IPS DF 6.9 (cell line): ENCODE measurements around the gene AKAP8.
"Not testable (repeated sequence)": the region's sequence is repeated elsewhere in the genome, so short reads cannot be mapped to it uniquely, and the experiment has no call there.

Source experiments
- DNase-seq: peaks from one replicate; pipeline ENCODE4 v3.0.0-alpha.2; 2013; ENCODE audit warnings: low read depth, low spot score
- H3K27ac ChIP-seq: one replicate; pipeline ENCODE4 v1.5.1; 2013; ENCODE audit warnings: low read length, control low read depth
- H3K27me3 ChIP-seq: 2 replicates; pipeline ENCODE4 v1.6.1; 2013; ENCODE audit warnings: mild to moderate bottlenecking, low read length; ENCODE audit not compliant: control insufficient read depth, insufficient read depth
- H3K36me3 ChIP-seq: 2 replicates; pipeline ENCODE4 v1.6.1; 2013; ENCODE audit warnings: low read length; ENCODE audit not compliant: control insufficient read depth, insufficient read depth
- H3K4me1 ChIP-seq: 2 replicates; pipeline ENCODE4 v1.6.1; 2013; ENCODE audit warnings: low read length; ENCODE audit not compliant: control insufficient read depth, insufficient read depth
- H3K4me3 ChIP-seq: 2 replicates; pipeline ENCODE4 v1.5.1; 2013; ENCODE audit warnings: mild to moderate bottlenecking, low read length
- H3K9me3 ChIP-seq: 2 replicates; pipeline ENCODE4 v1.6.1; 2013; ENCODE audit warnings: low read length, inconsistent platforms; ENCODE audit not compliant: control insufficient read depth, insufficient read depth
- WGBS: extraction: QIAGEN DNeasy Blood & Tissue Kit; methylation state at CpG from one replicate; pipeline ENCODE4 v1.1.7; 2013; ENCODE audit warnings: mixed read lengths, missing lambda C conversion rate; ENCODE audit not compliant: insufficient read length, insufficient coverage; 5-methylcytosine and 5-hydroxymethylcytosine counted together

Gene AKAP8

GRCh38 chr19:15421721-15422260 lies 42.2 kb upstream of the AKAP8 start:
- no peaks in the 10 kb centered on the region for H3K27me3 ChIP-seq
- no CpG with 5 or more reads among the region's 15 CpGs for WGBS
- no peaks in the 10 kb centered on the region for H3K9me3 ChIP-seq
- 0 out of 2 replicates have a peak, but pooled peaks cover 1% of the 10 kb centered on the region for H3K4me1 ChIP-seq
- DNase-seq = no peak
- H3K4me3 ChIP-seq = no peak overlapping the region
- peaks cover 23% of the 10 kb centered on the region for H3K36me3 ChIP-seq
- no peak overlapping the region for H3K27ac ChIP-seq

- no peaks in the 10 kb centered on the region for H3K27me3 ChIP-seq
- H3K27ac ChIP-seq = no peak overlapping the region
- no peak for DNase-seq
- WGBS = no CpG with 5 or more reads among the region's 12 CpGs
- H3K36me3 ChIP-seq = peaks cover 22% of the 10 kb centered on the region
- H3K4me3 ChIP-seq = no peak overlapping the region
- no peaks in the 10 kb centered on the region for H3K9me3 ChIP-seq
- 0 out of 2 replicates have a peak, but pooled peaks cover 1% of the 10 kb centered on the region for H3K4me1 ChIP-seq
Observed at GRCh38 chr19:15421136-15421695, 41.6 kb upstream of the AKAP8 start.

GRCh38 chr19:15419413-15420025 lies 39.9 kb upstream of the AKAP8 start:
- no CpG with 5 or more reads among the region's 16 CpGs for WGBS
- DNase-seq = no peak
- Histone ChIP-seq H3K4me1 (0 out of 2 replicates have a peak, but pooled peaks cover 1% of the 10 kb centered on the region), H3K27ac (no peak overlapping the region), H3K9me3 (no peaks in the 10 kb centered on the region), H3K27me3 (no peaks in the 10 kb centered on the region), H3K36me3 (peaks cover 11% of the 10 kb centered on the region), H3K4me3 (0 out of 2 replicates have a peak overlapping the region, but pooled peaks have one; percentile 5)

- WGBS = no CpG with 5 or more reads among the region's 61 CpGs
- Histone ChIP-seq H3K36me3 (peaks cover 9% of the 10 kb centered on the region), H3K4me3 (peak within 1 kb of the TSS; percentile 99), H3K27ac (no peak within 1 kb of the TSS), H3K4me1 (0 out of 2 replicates have a peak, but pooled peaks cover 1% of the 10 kb centered on the region), H3K9me3 (no peaks in the 10 kb centered on the region), H3K27me3 (no peaks in the 10 kb centered on the region)
- peak; percentile 99 for DNase-seq
Observed at GRCh38 chr19:15418579-15419412, 39.2 kb upstream of the AKAP8 start, which contains the start of gene AKAP8L. Gene AKAP8L, minus strand, starts transcription at chr19:15418988. Its CDS starts 65 bp downstream, at chr19:15418923.

GRCh38 chr19:15418231-15418578 lies 38.6 kb upstream of the AKAP8 start:
- no peak for DNase-seq
- Histone ChIP-seq H3K27me3 (no peaks in the 10 kb centered on the region), H3K9me3 (no peaks in the 10 kb centered on the region), H3K4me3 (peak overlapping the region; percentile 99), H3K36me3 (peaks cover 6% of the 10 kb centered on the region), H3K4me1 (0 out of 2 replicates have a peak, but pooled peaks cover 1% of the 10 kb centered on the region), H3K27ac (no peak overlapping the region)
- WGBS = no CpG with 5 or more reads among the region's 16 CpGs

GRCh38 chr19:15417699-15418098 lies 38.1 kb upstream of the AKAP8 start:
- Histone ChIP-seq H3K4me3 (peak overlapping the region; percentile 99; the same call in 1 of the 2 replicates), H3K27ac (no peak overlapping the region), H3K36me3 (peaks cover 3% of the 10 kb centered on the region), H3K27me3 (no peaks in the 10 kb centered on the region), H3K4me1 (0 out of 2 replicates have a peak, but pooled peaks cover 1% of the 10 kb centered on the region), H3K9me3 (no peaks in the 10 kb centered on the region)
- no peak for DNase-seq
- no CpG with 5 or more reads among the region's 9 CpGs for WGBS

GRCh38 chr19:15412832-15413231 lies 33.2 kb upstream of the AKAP8 start:
- H3K27me3 ChIP-seq = no peaks in the 10 kb centered on the region; the same call in 1 of the 2 replicates
- no peak overlapping the region for H3K4me3 ChIP-seq
- DNase-seq = no peak
- peaks cover 9% of the 10 kb centered on the region; the same call in 1 of the 2 replicates for H3K36me3 ChIP-seq
- no CpG with 5 or more reads among the region's 4 CpGs for WGBS
- H3K4me1 ChIP-seq = 0 out of 2 replicates have a peak, but pooled peaks cover 1% of the 10 kb centered on the region
- H3K9me3 ChIP-seq = no peaks in the 10 kb centered on the region
- no peak overlapping the region for H3K27ac ChIP-seq

GRCh38 chr19:15411351-15411750 lies 31.8 kb upstream of the AKAP8 start:
- WGBS = no CpG with 5 or more reads among the region's 2 CpGs

GRCh38 chr19:15404780-15405211 lies 25.2 kb upstream of the AKAP8 start:
- no CpG with 5 or more reads among the region's 3 CpGs for WGBS

More at GRCh38 chr19:15411351-15411750, 31.8 kb upstream of the AKAP8 start:
- not testable (repeated sequence) for H3K27me3 ChIP-seq, H3K4me1 ChIP-seq, H3K4me3 ChIP-seq, H3K9me3 ChIP-seq, H3K27ac ChIP-seq, DNase-seq, H3K36me3 ChIP-seq

More at GRCh38 chr19:15404780-15405211, 25.2 kb upstream of the AKAP8 start:
- Histone ChIP-seq H3K9me3 (no peaks in the 10 kb centered on the region), H3K36me3 (peaks cover 19% of the 10 kb centered on the region), H3K27ac (no peak overlapping the region), H3K4me1 (no peaks in the 10 kb centered on the region), H3K4me3 (no peak overlapping the region), H3K27me3 (no peaks in the 10 kb centered on the region)
- no peak for DNase-seq
